Stimulated activated CD4-positive, alpha-beta T cell treated with anti-CD3 and anti-CD28 coated beads, Interleukin-2, amount 100 ng/mL, for 24 hours (primary cell): ENCODE results near the gene KLHL40.

Experiments used
- DNase-seq, 2 donors: peaks; one replicate each; pipeline ENCODE4 v3.0.0-alpha.2; 2020

KLHL40 gene

DNA sequence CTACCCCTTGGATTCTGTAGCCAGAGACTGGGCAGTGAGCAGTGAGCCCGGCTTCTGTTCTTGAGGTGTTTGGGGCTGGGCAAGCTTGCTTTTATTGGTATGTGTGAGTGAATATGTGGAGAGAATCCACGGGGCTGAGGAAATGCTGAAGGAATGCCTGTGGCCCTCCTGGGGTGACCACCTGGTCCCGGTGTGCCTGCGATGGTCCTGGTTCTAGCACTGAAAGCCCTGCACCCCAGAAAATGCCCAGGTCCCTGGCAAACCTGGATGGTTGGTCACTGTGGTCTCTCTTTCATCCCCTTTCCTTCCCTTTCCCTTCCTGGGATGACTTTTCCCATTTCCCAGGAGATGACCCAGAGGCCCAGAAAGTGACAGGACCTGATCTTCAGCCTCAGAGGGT lies 27.7 kb upstream of the KLHL40 start:
- no peak for DNase-seq

DNA sequence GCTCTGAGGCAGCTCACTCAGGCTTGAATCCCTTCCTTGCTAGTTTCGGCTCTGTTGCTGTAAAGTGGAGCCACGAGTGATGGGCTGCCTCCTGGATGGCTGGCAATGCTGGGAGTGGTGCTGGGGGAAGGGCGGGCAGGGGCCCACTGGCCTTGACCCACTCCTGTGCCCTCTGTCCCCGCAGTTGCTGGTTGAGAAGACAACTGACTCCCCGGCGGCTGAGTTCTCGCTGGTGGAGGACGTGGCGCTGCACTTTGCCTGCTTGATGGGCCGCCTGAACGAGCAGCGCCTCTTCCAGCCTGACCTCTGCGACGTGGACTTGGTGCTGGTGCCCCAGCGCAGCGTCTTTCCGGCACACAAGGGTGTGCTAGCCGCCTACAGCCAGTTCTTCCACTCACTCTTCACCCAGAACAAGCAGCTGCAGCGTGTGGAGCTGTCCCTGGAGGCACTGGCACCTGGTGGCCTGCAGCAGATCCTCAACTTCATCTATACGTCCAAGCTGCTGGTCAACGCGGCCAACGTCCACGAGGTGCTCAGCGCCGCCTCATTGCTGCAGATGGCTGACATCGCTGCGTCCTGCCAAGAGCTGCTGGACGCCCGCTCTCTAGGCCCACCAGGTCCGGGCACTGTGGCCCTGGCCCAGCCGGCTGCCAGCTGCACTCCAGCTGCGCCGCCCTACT lies 27.1 kb upstream of the KLHL40 start:
- DNase-seq, result no peak

DNA sequence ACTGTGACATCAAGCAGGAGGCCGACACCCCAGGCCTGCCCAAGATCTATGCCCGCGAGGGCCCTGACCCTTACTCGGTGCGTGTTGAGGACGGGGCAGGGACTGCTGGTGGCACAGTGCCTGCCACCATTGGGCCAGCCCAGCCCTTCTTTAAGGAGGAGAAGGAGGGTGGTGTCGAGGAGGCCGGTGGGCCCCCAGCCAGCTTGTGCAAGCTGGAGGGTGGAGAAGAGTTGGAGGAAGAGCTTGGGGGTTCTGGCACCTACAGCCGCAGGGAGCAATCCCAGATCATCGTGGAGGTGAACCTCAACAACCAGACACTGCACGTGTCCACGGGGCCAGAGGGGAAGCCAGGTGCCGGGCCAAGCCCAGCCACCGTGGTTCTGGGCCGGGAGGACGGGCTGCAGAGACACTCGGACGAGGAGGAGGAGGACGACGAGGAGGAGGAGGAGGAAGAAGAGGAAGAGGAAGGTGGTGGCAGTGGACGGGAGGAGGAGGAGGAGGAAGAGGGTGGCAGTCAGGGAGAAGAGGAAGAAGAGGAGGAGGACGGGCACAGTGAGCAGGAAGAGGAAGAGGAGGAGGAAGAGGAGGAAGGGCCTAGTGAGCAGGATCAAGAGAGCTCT lies 26.5 kb upstream of the KLHL40 start:
- DNase-seq, result no peak

DNA sequence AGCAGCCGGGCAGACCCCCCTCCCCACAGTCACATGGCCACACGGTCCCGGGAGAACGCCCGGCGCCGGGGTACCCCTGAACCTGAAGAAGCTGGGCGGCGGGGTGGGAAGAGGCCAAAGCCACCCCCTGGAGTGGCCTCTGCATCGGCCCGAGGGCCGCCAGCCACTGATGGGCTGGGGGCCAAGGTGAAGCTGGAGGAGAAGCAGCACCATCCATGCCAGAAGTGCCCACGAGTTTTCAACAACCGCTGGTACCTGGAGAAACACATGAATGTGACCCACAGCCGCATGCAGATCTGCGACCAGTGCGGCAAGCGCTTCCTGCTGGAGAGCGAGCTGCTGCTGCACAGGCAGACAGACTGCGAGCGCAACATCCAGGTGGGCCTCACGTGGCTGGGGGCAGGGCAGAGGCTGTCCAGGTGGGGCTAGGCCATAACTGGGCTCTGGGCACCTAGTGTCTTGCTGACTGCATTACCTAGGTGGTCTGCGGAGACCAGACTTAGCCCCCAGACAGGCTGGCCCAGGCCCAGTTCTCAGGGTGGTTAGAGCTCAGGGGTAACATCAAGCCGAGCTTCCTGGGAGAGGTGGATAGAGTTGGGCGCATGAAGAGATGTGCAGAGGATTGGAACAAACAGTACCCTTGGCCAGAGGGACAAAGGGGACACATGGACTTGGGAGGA lies 25.7 kb upstream of the KLHL40 start:
- DNase-seq, result no peak

DNA sequence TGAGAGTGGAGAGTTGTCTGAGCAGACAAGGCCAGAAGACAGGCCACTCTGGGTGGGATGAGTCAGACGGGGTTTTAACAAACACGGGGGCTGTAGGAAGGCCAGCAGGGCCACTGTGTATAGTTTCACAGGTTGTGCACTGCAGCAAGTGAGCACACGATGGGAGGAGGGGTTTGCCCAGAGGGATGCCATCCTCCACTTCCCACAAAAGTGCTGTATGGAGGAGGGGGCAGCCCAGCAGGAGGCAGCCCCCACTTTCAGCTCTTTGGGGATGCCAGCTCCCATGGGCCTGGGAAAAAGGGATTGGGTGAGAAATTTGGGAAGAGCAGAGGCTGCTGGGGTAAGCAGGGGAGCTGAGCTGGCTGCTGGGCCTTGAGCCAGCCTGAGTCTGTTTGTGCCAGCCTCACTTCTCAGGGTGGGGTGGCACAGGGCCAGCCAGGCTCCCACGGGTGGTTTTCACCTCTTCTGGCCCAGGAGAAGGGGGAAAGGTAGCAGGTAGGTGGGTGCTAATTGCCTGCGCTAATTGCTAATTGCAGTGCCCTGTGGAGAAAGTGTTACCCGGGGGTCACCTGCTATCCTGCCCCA lies 25.1 kb upstream of the KLHL40 start:
- DNase-seq, result no peak

DNA sequence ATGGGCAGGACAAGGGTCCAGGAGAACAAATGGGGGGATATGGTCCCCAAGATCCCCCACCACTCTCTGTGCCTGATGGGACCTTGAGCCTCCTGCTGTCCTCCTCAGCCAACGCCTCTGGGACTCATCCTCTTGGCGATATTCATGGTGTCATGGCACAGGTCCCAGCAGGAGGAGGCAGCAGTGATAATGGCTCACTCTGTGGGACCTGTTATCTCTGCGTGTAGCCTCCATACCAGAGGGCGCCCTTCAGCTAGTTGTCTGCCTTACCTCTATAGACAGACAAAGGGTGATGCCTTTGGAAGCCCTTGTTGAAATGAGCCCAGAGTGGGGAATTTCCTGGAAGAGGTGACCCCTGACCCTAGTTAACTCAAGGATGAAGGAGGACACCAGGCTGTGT lies 24.4 kb upstream of the KLHL40 start:
- DNase-seq, result no peak

DNA sequence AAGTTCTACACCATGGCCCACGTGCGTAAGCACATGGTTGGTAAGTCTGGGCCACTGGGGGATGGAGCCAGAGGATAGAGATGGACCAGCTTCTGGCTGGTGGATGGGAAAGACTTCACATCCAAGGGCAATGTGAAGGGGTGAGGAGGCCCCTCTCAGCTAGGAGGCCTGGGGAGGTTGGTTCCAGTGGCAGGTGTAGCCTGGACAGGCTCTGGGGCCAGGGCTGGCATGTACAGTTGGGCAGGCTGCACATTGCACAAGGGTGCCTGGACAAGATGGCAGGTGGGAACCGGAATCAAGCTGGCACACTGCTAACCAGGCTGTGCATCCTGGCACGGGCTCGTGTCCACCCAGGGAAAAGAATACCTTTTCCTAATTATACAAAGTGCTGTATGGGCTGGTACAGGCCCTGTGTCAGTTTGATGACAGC lies 23.7 kb upstream of the KLHL40 start:
- DNase-seq, result no peak

DNA sequence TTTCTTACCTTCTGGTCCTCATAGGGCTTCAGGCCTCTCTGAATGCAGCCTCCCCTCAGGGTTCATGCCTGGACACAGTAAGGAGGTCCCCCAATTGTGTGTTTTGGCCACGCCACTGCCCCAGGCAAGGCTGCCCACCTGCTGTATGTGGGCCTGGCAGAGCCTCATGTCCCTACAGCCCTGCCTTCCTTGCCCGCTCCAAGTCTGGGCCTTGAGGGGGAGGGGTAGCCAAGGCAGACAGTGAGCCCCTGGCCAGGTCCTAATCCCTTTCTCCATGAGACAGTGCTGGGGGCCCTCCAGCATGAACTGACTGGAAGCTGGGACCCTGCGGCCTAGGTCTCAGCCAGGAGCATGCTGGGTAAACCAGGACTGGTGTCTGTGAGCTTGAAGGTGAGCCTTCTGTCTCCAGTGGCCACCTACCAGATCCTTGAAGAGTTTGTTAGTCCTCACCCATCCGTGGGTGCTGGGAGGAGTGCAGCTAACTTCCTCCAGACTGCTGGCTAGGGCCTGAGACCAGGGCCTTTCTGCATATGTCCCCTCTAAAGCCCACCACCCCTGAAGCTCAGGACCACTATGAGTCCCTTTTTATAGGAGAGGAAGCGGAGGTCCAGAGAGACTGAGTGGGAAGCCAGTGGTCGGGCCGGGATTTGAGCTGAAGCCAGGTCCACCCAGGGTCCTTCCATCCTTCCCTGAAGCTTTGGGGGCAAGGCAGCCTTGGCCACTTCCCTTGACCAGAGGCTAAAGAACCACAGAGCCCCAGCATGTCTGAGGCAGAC lies 23.1 kb upstream of the KLHL40 start:
- no peak for DNase-seq

DNA sequence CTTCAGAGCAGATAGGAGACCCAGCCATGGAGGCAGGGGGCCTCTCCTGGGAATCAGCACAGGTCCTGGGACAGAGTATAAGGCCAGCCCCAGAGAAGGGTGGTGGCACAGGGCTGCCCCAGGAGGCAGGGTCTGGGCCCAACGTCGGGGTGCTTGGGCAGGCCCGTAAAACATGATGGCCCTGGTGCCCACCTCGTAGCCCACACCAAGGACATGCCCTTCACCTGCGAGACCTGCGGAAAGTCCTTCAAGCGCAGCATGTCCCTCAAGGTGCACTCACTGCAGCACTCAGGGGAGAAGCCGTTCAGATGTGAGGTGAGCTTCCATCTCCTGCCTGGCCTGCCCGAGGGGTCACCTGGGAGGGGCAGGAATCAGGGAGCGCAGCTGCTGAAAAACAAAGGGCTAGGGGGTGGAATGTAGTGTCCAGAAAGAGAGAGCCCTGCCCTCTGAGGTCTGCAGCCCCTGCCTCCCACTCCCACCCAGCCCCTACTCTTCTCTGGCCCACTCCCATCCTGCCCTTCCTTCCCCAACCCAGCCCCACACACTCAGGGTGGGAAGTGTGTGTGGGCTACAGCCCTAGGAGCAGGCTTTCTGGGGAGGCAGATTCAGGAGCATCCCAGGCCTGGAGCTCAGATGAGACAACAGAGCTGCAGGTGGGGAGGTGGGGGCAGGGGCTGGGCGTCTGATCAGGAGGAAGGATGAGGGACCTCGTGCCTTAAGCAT lies 22.4 kb upstream of the KLHL40 start:
- no peak for DNase-seq

DNA sequence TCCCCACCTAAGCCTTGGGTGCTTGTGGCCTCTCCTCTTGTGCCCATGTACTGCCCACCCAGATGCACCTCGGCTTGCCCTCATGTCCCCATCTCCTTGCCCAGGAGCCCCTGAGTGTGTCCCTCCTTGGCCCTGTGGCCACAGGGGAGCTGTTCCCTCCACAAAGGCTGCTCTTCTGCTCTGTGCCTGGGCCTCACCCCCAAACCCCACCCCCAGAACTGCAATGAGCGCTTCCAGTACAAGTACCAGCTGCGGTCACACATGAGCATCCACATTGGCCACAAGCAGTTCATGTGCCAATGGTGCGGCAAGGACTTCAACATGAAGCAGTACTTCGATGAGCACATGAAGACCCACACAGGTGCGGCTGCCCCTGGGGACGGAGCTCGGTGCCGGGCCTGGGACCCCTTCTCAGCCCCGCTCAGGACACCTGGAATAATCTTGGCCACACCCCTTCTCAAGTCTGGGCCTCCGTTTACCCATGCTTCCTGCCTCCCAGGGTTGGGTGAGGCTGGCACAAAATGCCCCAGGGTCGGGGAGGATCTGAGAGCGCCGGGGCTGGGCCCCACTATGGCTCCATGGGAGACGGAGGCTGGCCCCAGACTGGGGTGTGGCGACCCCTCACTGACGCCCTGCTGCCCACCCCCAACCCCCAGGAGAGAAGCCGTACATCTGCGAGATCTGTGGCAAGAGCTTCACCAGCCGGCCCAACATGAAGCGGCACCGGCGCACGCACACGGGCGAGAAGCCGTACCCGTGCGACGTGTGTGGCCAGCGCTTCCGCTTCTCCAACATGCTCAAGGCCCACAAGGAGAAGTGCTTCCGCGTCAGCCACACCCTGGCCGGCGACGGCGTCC lies 21.5 kb upstream of the KLHL40 start:
- DNase-seq, result no peak

DNA sequence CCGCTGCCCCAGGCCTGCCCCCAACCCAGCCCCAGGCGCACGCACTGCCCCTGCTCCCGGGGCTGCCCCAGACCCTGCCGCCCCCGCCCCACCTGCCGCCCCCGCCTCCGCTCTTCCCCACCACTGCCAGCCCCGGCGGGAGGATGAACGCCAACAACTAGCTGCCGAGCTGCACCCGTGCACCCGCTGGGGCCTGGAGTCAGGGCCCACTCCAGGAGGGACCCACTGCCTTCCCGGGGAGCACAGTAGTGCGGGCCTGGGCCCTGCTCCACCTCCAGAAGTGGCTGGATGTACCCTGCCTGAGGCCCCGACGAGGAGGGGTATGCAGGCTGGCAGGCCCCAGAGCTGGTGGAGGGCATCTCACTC lies 20.9 kb upstream of the KLHL40 start:
- no peak for DNase-seq

DNA sequence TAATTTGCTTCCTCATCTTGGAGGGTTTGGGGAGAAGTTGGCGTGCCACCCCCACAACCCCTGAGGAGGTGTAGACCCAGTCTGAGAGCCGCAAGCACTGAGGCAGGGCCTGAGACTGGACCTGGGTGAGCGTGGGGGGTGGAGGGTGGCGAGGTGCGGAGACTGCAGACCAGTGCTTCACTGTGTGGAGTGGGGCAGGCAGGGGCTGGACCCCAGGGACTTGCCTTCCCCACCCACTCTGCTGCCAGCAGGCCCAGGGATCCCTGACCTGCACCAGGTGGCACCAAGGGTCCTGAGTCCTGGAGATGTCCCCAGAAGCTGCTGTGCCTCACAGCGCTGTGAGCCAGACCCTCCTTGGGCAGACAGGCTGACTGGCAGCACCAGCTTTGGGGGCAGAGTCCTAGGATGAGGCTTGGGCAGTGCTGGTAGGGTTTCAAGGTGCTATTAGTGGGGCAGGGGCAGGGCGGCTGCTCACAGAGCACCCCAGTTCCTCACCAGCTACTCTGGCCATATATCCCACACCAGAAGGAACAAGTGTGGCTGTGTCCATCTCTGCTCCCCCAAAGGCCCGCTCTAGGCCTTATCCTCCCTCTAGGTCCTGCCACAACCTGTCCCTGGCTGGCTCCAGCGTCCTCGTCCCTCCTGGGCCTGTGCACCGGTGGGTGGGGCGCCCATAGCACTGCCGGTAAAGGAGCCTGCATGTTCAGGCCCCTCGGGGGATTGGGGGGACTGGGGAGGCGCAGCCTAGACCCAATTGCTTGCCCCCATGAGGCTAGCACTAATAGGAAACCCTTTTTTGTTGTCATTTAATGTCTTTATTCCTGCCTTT lies 20.1 kb upstream of the KLHL40 start:
- no peak for DNase-seq

DNA sequence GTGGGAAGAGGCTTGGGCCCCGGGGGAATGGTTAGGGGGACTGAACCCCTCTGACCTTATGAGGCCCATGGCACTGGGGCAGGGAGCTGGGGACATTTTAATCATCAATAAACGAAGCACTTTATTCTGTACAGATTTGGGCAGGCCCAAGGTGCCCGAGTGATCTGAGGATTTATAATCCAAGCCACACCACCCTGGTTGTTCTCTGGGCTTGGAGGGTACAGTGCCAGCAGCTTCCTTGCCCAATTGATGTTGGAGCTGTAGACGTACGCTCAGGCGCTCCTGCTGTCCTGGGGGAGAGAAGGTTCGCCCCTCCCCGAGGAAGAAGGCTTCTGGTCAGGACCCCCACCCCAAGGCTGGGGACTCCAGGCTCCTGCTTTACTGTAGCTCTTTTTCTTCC lies 19.3 kb upstream of the KLHL40 start:
- DNase-seq, result no peak

DNA sequence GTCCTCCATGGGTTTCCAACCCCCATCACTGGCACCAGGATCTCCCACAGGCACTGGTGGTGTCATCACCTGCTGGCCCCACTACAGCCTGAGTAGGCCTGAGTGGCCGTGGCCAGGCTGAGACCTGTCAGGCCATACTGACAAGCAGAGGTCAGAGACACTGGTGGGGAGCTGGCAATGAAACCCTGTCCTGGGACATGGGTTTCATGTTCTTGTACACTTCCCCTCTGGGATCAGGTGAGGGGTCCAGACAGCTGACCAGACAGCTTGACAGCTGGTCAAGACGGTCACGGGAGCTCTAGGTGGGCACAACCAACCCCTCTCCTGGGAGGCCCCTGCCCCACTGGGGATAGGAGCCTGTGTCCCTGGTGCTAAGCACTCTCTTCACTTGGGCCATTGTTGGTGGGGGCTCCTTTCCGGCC lies 18.7 kb upstream of the KLHL40 start:
- DNase-seq, result no peak

DNA sequence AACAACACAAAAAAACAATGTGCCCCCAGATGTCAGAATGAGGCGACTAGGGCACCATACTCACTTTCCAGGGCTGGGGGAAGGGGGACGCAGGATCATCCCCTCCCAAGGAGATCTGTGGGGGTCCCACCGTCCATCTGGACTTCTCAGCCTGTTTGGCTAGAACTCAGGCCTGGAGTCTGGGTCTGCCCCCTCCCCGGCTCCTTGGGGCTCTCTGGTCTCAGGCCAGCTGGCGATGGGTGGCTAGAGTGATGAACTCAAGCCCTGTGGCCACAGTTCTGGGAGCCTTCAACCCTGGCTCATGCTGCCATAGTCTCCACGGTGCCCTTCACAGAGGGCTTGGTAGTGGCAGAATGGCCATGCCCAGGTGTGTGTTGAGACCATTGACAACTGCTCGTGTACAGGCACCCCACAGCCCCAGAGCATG lies 18.2 kb upstream of the KLHL40 start:
- no peak for DNase-seq

DNA sequence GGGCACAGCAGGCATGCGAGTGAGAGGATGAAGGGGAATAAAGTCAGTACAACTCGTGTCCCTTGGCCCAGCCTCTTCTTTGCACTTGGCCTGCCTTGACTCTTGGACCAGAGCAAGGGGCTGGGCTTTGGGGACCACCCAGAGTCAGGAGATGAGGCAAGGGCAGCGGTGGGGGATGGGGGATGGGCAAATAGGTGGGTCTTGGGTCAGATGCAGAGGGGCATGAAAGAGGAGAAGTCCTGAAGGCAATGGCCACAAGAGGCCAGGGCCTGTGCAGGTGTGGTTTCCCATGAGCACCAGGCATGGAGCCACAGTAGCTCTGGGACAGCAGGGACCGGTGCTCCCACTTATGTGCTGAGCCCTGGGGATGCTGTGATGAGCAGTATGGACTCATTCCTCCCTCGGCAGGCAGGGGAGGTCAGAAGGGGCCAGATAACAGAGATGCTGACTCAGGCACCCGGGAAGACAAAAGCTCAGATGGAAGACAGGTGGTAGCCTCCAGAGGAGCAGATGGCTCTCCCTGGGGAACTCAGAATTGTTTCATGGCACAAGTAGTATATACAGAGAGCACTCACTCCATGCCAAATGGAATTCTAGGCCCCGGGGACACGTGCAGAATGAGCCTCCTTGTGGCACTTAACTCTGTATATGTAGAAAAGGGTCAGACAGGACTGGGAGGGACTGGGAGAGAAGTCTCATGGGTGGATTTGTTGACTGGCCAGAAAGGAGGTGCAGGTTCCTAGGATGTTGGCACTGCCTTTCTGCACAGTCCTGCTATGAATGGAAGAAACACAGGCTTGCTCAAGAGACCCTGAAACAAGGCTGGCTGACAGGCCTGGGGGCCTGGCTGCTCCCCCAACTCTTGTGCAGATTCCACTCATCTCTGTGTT lies 17.6 kb upstream of the KLHL40 start:
- no peak for DNase-seq

DNA sequence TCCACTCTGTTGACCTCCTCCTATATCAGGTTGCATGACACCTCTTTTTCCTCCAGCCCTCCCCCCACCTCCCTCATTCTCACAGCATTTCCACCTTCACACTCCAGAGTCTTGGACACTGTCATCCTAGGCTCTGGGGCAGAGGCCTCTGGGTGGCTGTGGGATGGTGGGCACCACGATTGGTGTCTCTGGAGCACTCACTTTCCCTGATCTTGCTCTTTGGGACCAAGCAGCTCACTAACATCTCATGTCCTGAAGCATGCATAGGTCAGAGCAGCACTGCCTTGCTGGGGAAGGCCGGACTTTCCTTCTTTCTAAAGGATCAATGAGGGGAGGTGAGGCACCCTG lies 16.9 kb upstream of the KLHL40 start:
- no peak for DNase-seq

DNA sequence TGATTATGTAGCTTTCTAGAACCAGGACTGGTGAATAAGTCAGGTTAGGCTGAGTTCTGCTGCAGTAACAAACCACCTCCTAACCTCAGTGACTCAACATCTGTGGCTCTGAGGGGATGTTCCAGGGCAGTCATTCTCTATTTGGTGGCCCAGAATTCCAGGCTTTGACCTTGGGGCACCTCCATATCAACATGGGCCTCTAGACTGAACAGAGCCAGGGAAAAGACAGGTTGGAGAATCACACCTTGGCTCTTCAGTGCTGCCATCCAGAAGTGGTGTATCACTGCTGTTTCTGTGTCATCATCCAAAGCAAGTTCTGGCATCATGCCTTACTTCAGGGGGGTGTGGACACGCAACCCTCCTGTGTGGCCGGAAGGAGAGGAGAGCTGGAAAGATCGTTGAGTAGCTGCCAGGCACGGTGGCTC lies 16.5 kb upstream of the KLHL40 start:
- DNase-seq, result no peak

DNA sequence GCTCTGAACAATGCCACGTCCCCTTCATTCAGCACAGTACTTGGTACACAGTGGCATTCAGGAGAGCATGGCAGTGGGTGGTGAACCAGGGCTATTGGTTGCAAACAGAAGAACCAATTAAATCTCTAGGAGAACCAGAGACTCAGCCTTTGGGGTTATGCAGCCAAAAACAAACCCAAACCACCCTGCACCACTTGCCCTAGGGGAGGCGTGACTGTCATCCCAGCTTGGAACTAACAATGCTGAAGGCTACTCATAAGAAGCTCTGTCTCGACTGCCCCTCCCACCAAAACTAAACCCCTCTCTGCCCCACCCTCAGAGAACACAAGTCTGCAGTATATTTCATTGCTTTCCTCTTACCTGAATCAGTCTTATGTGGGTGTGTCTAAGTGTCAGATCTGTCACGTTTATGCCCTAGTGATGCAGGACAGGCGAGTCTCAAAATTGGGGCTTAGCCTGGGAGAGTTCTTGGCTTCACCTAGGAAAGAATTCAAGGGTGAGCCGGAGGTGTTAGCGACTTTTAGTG lies 15.2 kb upstream of the KLHL40 start:
- no peak for DNase-seq
